ENCODE results near the gene GABBR2. TPM values are rescaled to one million over a fixed set of nuclear protein-coding genes. Genes with fewer than 3 reads are reported as not detected.

GABBR2 gene
- total RNA-seq, 2 donors from 2014 or later = 1.2 to 1.3 TPM

DNA sequence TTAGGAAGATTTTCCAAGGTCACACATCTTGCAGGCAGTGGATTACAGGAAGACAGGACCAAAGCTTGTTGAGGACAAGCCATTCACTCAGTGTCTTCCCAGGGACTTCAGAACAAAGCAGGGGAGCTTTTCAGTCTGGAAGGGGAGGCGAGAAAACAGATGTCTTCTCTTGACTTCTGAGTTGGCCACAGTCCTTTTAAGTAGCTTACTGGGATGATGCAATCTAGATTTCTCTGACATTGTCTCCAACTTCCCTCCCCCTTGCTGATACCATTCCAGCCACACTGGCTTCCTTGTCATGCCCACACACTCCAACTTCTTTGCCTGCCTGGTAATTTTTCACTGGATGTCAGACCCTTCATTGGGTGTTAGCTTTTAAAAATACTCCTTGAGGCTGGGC lies 279.1 kb downstream of the GABBR2 start:
- Histone ChIP-seq H3K4me1 (ENCODE audit: control insufficient read depth, insufficient read depth, low read length) (no peaks in the 10 kb centered on the region), H3K9ac (ENCODE audit: extremely low read depth, low read length, poor library complexity, severe bottlenecking) (no peak overlapping the region), H3K36me3 (ENCODE audit: control insufficient read depth, insufficient read depth, low read length) (no peaks in the 10 kb centered on the region), H3K9me3 (ENCODE audit: control insufficient read depth, low read length) (no peaks in the 10 kb centered on the region), H3K4me3 (ENCODE audit: low read length) (no peak overlapping the region), H3K27ac (ENCODE audit: low read depth, low read length) (no peak overlapping the region), H3K27me3 (ENCODE audit: control insufficient read depth, insufficient read depth, low read length, poor library complexity, severe bottlenecking) (no peaks in the 10 kb centered on the region)
- no peaks in the 10 kb centered on the region for H3K36me3 Mint-ChIP-seq (ENCODE audit: low read depth)
- peaks cover 3% of the 10 kb centered on the region for H3K9me3 Mint-ChIP-seq
- TF ChIP-seq, protein P1, sequence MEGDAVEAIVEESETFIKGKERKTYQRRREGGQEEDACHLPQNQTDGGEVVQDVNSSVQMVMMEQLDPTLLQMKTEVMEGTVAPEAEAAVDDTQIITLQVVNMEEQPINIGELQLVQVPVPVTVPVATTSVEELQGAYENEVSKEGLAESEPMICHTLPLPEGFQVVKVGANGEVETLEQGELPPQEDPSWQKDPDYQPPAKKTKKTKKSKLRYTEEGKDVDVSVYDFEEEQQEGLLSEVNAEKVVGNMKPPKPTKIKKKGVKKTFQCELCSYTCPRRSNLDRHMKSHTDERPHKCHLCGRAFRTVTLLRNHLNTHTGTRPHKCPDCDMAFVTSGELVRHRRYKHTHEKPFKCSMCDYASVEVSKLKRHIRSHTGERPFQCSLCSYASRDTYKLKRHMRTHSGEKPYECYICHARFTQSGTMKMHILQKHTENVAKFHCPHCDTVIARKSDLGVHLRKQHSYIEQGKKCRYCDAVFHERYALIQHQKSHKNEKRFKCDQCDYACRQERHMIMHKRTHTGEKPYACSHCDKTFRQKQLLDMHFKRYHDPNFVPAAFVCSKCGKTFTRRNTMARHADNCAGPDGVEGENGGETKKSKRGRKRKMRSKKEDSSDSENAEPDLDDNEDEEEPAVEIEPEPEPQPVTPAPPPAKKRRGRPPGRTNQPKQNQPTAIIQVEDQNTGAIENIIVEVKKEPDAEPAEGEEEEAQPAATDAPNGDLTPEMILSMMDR (conservative IDR thresholded peaks at IDR 0.05) = no peak
- no peak for DNase-seq
- H3K4me1 Mint-ChIP-seq = peaks cover 16% of the 10 kb centered on the region
- no peak overlapping the region for H3K27ac Mint-ChIP-seq
- no peak overlapping the region for H3K4me3 Mint-ChIP-seq
- H3K27me3 Mint-ChIP-seq (ENCODE audit: insufficient read depth) = peaks cover 2% of the 10 kb centered on the region
- 83 to 97% methylated on average over 1 of the region's 1 CpG for WGBS, 2 experiments (ENCODE audit: insufficient coverage in 1 of 2, insufficient read length in 1 of 2)

DNA sequence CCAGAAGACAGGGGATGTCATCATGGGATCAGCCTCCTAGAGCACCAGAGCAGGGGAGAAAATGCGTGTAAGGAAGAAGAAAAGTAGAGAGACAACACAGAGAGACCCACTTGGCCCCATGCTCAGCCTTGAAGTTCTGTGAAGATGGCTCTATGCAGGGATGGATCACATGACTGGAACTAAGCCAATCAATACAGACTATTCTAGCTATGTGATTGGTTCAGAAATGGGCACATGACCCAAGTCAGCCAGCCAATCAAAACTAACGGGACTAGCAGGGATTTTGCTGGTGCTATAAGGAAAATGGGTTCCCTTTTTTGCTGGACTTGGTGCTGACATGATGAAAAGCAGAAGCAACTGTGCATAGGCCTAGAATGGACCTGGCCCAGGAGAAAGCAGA lies 280.3 kb downstream of the GABBR2 start:
- no peak overlapping the region for H3K27ac Mint-ChIP-seq
- H3K4me3 Mint-ChIP-seq = no peak overlapping the region
- Histone ChIP-seq H3K27ac (ENCODE audit: low read depth, low read length) (no peak overlapping the region), H3K4me3 (ENCODE audit: low read length) (no peak overlapping the region), H3K4me1 (ENCODE audit: control insufficient read depth, insufficient read depth, low read length) (no peaks in the 10 kb centered on the region), H3K9ac (ENCODE audit: extremely low read depth, low read length, poor library complexity, severe bottlenecking) (no peak overlapping the region), H3K36me3 (ENCODE audit: control insufficient read depth, insufficient read depth, low read length) (no peaks in the 10 kb centered on the region), H3K27me3 (ENCODE audit: control insufficient read depth, insufficient read depth, low read length, poor library complexity, severe bottlenecking) (no peaks in the 10 kb centered on the region), H3K9me3 (ENCODE audit: control insufficient read depth, low read length) (no peaks in the 10 kb centered on the region)
- TF ChIP-seq, protein P1 (conservative IDR thresholded peaks at IDR 0.05) = no peak
- no peak for DNase-seq
- H3K4me1 Mint-ChIP-seq = peaks cover 16% of the 10 kb centered on the region
- no peaks in the 10 kb centered on the region for H3K36me3 Mint-ChIP-seq (ENCODE audit: low read depth)
- 93 to 100% methylated on average over 2 of the region's 2 CpGs for WGBS, 2 experiments (ENCODE audit: insufficient coverage in 1 of 2, insufficient read length in 1 of 2)
- H3K9me3 Mint-ChIP-seq = peaks cover 3% of the 10 kb centered on the region
- peaks cover 2% of the 10 kb centered on the region for H3K27me3 Mint-ChIP-seq (ENCODE audit: insufficient read depth)

- no peak overlapping the region for H3K4me3 ChIP-seq (ENCODE audit: low read length)
- H3K4me1 ChIP-seq (ENCODE audit: control insufficient read depth, insufficient read depth, low read length) = no peaks in the 10 kb centered on the region
- no peaks in the 10 kb centered on the region for H3K9me3 ChIP-seq (ENCODE audit: control insufficient read depth, low read length)
- Mint-ChIP-seq H3K4me1 (peaks cover 16% of the 10 kb centered on the region), H3K36me3 (ENCODE audit: low read depth) (no peaks in the 10 kb centered on the region), H3K27ac (no peak overlapping the region), H3K27me3 (ENCODE audit: insufficient read depth) (peaks cover 2% of the 10 kb centered on the region), H3K9me3 (peaks cover 3% of the 10 kb centered on the region), H3K4me3 (no peak overlapping the region)
- WGBS, 2 experiments (ENCODE audit: insufficient coverage in 1 of 2, insufficient read length in 1 of 2) = 90 to 100% methylated on average over 2 to 5 of the region's 5 CpGs
- H3K9ac ChIP-seq (ENCODE audit: extremely low read depth, low read length, poor library complexity, severe bottlenecking) = no peak overlapping the region
- no peaks in the 10 kb centered on the region for H3K27me3 ChIP-seq (ENCODE audit: control insufficient read depth, insufficient read depth, low read length, poor library complexity, severe bottlenecking)
- no peak overlapping the region for H3K27ac ChIP-seq (ENCODE audit: low read depth, low read length)
- DNase-seq = no peak
- H3K36me3 ChIP-seq (ENCODE audit: control insufficient read depth, insufficient read depth, low read length) = no peaks in the 10 kb centered on the region
- TF ChIP-seq, protein P1 (conservative IDR thresholded peaks at IDR 0.05) = no peak
Observed at GRCh38 chr9:98427491-98427890, 281.2 kb downstream of the GABBR2 start.
